Measurements from ENCODE around the gene SRRM3.
"Not testable (repeated sequence)": the region's sequence is repeated elsewhere in the genome, so short reads cannot be mapped to it uniquely, and the experiment has no call there.

The SRRM3 gene

DNA sequence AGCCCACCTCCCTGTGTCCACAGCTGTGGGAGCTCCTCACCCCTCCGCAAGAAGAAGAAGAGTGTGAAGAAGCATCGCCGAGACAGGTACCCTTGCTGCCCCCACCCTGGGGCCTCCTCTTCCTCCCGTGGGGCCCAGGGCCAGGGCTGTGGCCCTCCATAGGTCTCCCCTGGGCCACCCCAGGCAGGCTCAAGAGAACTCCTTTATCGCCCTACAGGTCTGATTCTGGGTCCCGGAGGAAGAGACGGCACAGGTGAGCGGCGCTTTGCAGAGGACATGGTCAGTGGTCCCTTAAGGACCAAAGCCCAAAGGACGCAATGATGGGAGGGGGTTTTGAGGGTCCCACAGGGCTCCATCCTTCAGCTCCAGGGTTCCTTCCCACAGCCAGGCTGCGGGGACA lies 59.6 kb downstream of the SRRM3 start:
- no peak for DNase-seq

DNA sequence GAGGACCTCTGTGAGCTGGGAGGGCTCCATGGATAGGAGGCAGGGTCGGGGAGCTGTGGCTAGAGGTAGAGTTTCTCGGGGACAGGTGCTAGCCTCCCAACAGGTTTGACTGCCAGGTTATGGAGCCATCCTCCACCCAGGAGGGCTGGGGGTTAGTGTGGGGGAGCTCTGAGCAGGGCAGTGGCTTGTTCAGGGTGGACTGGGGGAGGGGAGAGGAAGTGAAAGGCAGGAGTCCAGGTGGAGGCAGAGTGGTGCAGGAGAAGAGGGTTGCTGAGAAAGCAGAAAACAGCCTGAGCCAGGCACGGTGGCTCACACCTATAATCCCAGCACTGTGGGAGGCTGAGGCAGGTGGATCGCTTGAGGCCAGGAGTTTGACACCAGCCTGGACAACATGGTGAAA lies 60.2 kb downstream of the SRRM3 start:
- DNase-seq: no peak

DNA sequence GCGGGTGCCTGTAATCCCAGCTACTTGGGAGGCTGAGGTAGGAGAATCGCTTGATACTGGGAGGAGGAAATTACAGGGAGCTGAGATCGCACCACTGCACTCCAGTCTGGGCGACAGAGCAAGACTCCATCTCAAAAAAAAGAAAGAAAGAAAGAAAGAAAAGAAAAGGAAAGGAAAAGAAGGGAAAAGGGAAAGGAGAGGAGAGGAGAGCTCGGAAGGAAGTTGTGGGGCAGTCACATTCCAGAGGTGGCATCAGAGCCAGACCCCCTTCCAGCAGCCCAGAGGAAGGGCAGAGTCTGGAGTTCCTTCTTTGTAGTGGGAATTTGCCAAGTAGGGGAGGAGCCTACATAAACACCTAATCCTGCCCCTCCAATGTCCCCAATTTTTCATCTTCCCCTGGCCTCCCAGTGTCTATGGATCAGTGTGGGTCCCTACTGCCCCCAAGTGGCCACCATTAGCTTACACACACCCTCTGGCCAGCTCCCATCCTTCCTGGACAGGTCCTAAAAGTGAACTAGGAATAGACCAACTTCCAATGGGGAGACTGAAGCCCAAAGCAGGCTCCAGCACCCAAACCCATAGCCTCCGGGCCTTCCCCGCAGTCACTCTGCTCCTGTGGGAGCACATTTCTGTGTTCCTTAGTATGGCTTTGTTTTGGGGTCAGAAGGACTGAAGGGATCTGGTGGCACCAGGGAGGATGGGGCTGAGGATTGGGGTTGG lies 61.1 kb downstream of the SRRM3 start:
- DNase-seq: peak in 41 of 56 donors; percentile 4 to 70 (median 19)

DNA sequence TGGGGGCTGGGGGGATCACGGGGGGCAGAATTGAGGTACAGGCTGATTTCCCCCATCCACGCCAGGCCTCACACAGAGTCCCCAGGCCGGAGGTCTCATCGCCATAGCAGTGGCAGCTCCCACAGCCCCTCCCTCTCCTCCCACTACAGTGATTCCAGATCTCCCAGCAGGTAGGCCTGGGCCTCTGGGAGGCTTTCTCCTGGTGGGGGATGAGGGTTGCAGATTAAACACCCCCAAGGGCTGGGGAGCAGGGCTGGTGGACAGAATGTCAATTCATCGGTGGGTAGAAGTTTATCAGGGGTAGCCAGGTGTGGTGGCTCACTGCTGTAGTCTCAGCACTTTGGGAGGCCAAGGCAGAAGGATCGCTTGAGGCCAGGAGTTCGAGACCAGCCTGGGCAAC lies 63.6 kb downstream of the SRRM3 start:
- DNase-seq: no peak

DNA sequence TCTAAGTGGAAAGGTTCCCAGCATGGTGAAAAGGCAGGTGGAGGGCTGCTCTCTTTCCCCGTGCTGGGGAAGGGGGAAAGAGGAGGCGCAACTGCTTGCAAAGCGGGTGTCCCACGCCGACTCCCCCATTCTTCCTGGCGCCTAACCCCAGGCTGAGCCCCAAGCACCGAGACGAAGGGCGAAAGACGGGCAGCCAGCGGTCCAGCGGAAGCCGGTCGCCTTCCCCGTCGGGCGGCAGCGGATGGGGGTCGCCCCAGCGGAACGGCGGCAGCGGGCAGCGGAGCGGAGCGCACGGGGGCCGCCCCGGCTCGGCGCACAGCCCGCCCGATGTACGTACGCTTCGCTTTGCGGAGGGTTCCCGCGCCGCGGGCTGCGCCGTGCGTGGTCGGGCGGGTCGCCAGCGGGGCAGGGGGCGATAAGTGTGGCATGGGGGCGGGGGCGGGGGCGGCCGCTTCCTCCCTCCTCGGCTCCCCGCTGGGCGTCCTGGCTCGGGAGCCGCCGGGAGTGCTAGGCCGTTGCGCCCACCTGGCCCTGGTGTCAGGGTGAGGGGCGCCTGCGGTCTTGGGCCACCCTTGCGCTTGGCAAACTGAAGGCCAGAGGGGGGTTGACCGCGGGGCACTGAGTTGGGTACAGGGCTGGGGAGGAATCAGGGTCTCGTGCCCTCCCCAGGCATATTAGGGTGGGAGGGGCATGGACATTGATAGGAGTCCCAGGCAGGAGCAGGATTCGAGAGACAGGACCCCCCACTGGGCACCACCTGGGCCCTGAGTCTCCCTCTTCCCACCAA lies 65.6 kb downstream of the SRRM3 start:
- DNase-seq: no peak

DNA sequence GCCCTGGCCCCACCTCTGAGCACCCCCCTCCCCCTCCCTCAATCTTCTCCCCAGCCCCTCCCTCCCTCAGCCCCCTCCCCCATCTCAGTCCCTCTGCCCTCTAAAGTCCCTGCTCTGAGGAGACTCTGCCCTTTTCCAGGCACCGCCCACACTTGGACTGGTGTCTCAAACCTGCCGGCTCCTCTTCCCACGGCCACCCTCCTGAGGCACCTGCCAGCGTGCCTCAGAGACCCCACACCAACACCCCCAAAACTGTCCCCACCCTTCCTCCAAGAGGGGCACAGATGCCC lies 66.1 kb downstream of the SRRM3 start:
- no peak for DNase-seq

DNA sequence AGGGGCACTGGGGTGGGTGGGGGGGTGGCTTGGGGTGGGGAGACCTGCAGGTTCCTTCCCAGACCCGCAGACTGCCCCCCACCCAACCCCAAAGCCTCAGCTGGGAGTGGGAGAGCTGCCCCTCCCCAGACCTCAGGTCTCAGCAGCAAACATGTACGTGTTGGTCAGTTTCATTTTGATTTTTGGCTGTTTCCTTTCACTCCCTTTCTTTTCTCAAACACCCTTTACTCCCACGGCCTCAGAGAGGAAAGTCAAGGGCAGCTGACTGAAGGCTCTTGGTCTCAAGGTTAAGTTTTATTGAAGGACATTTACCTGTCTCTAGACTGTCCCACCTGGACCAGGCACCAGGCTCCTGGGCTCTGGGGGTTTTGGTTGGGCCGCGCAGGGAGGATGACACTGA lies 66.7 kb downstream of the SRRM3 start:
- no peak for DNase-seq

DNA sequence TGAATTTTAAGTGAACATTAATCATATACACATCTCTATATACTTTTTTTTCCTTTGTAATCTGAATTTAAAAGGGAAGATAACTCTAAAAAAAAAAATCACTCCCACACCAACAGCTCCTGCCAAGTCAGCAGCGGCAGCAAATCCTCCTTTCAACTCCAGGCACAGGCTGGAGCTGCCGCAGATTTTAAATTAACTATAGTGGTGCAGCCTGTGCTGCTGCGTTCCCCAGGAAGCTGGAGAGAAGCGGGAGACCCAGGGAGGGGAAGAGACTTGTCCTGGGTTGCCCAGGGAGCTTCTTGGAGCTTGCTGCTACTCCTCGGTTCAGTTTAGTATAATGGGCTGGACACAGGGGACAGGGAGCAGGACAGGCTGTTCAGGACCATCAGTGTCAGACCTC lies 68.2 kb downstream of the SRRM3 start:
- DNase-seq: peak in 10 of 56 donors; percentile 2 to 43 (median 19)

DNA sequence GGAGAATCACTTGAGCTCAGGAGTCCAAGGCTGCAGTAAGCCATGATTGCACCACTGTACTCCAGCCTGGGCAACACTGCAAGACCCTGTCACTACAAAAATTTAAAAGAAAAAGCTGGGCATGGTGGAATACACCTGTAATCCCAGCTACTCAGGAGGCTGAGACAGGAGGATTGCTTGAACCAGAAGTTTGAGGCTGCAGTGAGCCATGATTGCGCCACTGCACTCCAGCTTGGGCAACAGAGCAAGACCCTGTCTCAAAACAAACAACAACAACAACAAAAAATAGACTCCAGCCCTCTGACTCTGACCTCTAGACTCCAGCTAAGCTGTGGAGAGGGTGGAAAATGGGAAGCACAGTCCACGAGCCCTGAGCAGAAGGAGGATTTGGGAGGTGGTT lies 69.7 kb downstream of the SRRM3 start:
- DNase-seq: not testable (repeated sequence)

DNA sequence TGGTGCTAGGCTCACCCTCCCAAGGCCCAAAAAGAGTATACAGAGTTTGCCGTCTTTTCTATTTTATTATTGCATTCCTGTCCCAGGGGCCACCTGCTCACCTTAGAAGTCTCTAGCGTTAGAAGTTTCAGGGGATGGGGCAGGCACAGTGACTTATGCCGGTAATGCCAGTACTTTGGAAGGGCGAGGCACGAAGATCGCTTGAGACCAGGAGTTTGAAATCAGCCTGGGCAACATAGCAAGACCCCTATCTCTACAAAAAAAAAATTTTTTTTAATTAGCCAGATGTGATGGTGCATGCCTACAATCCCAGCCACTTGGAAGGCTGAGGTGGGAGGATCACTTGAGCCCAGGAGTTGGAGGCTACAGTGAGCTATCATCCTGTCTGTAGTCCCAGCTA lies 70.4 kb downstream of the SRRM3 start:
- DNase-seq: no peak

DNA sequence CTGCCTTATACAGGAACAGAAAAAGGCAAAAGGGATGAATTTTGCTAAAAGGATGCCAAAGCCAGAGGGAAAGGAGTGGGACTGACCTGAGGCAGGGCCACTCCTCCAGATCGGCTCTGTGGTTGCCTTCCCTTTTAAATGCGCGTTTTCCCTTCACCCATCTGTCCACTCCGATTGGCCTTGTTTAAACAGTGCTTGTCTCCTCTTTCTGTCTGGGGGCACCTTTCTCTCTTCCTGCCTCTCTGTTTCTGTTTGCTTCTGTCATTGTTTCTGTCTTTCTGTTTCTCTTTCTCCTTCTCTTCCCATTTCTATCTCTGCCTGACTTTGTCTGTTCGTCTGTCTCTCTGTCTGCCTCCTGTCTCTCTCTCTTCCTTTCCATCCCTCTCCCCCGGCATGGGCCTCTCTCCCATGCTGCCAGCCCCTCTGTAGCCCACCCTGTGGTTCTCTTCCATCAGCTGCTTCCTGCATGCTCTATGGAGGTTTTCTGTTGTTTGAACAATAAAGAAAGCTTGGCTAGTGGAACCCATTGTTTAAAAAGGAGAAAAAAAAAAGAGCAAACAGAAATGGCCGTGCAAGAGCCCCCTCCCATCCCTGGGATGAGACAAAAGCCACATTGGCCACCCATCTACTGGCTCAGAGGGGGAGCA lies 71.3 kb downstream of the SRRM3 start:
- DNase-seq: no peak

DNA sequence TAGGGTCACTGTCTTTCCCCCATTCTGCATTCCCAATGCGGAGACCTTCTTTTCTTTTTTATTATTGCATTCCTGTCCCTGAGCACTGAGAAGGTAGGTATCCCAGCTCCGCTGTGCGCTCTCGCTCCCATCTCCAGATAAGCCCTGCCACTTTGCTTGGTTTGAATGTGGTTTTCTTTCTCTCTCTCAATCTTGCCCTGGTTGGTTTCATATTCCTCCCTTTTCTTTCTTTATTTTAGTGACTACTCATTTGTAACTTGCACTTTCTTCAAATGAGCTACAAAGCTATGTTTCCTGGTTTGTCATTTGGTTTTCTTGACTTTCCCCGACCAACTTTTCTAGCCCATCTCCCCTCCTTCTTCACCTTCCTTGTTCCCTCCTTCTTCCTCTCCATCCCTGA lies 71.8 kb downstream of the SRRM3 start:
- DNase-seq: no peak

DNA sequence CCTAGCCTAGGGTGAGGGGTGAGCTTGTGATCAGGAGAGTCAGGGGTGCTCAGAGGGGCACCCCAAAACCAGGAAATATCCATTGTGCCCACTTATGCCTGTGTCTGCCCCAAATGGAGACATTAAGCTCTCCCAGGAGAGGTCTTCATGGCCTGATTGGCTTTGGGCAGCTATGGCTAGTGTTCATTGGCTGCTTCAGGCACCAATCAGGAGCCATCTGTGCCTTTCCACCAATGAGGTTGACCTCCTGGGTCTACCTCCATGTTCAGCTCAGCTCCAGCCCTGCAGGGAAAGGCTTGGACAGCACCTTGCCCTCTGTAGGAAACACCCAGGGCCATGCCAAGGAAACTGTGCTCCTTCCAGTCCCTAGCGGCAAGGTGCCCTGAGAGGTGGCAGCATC lies 76.8 kb downstream of the SRRM3 start:
- DNase-seq: no peak

DNA sequence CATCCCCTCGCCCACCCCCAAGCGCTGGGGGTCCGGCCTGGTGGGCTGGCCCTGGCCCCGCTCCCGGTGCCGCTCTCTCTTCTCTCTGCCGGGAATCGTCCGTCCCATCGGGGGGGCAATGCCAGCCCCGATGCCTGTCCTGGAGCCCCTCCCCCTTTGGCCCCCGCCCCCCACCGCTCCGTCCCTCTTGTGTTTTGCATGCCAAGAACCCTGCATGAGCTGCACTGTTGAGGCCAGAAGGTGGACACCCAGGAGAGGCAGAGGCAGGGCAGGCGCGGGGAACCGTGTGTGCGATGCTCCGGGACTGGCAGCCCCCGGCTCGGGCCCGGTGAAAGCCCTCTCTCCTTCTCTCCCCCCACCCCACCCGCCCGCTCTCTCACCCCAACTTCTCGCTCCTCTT lies 78.7 kb downstream of the SRRM3 start:
- no peak for DNase-seq

DNA sequence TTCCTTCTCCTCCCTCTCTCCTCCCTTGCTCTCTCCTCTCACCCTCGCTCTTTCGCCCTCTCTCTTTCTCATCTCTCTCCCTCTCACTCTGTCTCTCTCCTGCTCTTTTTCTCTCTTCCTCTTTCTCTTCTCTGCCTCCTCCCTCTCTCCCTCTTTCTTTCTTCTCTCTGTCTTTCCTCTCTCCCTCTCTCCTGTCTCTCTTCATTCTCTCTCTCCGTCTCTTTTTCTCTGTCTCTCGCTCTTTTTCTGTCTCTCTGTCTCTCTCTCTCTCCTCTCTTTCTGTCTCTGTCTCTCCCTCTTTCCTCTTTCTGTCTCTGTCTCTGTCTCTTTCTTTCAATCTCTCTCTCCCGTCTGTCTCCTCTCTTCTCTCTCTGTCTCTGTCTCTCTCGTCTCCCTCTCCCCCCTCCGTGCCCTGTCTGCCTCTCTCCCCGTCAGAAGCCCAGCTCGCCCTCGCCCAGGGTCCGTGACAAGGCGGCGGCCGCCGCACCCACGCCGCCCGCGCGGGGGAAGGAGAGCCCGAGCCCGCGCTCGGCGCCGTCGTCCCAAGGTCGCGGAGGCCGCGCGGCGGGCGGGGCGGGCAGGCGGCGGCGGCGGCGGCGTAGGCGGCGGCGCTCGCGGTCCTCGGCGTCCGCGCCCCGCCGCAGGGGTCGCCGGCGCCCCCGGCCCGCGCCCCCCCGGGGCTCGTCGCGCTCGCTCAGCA lies 79.5 kb downstream of the SRRM3 start:
- DNase-seq: peak in 1 of 56 donors; percentile 10

DNA sequence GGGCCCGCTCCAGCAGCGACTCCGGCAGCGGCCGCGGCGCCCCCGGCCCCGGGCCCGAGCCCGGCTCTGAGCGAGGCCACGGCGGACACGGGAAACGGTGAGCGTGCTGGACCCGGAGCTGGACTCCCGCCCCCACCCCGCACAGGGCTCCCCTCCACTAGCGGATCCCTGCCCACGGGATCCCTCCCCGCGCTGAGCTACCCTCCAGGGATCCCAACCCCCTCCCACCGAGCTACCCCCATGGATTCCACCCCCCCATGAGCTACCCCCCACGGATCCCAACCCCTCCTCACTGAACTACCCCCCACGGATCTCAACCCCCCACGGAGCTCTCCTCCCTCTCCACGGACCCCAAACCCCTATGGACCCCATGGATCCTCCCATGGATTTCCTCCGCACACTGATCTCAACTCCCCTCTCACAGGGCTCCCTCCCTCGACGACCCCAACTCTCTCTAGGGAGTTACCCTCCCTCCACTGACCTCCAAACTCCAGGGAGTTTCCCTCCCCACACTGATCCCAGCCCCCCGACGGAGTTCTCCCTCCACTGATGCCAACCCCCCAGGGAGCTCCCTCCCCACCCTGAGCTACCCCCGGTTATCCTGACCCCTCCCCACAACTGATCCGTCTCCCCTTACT lies 80.1 kb downstream of the SRRM3 start:
- no peak for DNase-seq

DNA sequence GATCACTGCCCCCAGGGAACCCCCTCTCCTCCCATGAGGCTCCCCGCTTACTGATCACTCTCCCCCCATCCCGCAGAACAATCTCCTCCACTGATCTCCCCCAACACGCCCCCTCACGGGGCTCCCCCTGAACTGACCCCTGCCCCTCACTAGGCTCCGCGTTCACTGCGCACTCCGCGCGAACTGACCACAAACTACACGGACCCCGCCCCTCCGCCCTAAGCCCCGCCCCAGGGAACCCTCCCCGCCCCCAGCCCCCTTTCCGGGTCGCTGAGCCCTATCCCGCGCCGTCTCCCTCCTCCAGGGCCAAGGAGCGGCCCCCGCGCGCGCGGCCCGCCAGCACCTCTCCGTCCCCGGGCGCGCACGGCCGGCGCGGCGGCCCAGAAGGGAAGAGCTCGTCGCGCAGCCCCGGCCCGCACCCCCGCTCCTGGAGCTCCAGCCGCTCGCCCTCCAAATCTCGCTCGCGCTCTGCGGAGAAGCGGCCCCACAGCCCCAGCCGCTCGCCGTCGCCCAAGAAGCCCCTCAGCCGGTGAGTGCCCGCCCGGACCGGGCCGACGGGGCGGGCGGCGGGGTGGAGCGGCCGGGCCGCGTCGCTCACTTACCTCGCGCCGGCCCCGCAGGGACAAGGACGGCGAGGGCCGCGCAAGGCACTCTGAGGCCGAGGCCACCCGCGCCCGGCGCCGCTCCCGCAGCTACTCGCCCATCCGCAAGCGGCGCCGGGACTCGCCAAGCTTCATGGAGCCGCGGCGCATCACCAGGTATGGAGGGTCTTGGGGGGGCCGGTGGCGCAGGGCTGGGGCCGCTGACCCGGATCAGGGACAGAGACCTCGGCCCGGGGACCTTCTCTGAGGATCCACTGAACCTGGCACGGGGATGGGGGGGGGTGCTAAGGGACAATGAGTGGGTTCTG lies 80.9 kb downstream of the SRRM3 start:
- no peak for DNase-seq

DNA sequence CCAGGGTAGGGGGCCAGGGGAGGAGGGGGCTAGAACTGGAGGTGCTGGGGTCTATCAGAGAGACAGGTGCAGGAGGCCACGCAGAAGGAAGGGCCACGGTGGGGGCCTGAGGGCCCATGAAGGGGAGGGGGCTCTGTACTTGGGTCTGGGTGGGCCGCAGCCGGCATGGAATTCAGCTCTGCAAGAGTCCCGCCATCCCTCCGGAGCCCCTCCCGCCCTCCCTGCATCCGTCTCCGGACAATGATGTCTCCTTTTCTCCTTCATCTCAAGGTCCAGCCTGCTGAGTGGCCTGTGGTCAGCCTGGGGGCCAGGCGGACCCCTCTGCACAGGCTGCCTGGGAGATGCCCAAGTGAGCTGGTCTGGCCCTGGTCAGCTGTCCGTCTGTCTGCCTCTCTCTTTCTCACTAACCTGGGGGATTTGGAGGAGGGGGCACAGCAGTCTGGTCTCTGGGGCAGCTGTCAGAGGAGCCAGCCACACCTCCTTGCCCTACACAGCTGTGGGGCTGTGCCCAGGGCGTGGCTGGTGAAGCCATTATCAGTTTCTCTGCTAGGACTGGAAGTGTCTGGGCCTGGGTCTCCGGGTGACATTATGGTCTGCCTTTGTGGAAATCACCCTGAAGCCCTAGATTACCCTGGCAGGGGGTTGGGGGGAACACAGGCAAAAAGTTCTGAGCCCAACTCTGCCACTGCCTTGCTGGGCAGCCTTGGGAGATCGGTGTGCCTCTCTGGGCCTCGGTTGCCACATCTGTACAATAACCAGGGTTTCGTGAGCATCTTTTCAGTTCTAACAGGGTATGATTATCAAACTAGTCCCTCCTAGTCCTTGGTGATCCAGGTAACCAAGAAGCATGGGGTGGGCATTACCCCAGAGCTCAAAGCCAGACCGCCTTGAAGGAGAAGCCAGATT lies 81.8 kb downstream of the SRRM3 start:
- DNase-seq: no peak

DNA sequence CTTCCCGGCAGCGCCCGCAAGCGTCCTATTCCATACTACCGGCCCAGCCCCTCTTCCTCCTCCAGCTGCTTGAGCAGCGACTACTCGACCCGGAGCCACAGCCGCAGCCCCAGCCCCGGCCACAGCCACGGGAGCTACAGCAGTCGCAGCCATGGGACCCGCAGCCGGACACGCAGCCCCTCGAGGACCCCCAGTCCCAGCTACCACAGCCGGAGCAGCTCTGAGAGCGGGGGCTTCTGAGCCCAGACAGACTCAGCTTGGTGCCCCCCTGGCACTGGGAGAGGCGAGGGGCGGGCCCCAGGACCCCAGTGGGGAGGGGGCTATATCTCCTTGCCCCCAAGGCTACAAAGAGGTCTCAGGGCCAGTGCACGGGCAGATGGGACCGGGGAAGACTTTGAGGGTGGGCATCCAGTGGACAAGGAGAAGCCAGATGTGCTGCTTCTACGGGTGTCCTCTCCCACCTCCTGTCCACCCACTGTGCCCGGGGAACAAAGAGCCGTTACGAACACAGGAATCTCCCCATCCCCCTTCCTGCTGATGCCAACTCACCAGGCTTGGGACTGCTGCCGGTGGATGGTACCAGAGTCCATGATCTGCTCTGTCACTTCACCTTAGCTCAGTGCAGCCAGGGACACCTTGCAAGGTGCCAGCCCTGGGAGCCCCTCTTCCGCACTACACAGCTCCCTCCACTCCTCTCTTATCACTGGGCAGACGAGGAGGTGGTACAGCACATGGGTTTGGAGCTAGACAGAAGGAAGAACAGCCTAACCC lies 84.1 kb downstream of the SRRM3 start:
- DNase-seq: no peak
